NT2/D1 (cell line): ENCODE measurements around the gene RFTN1.

Source experiments
- SUZ12 ChIP-seq: IDR thresholded peaks from 2 replicates; pipeline ENCODE4 v1.6.1; 2011; ENCODE audit not compliant: insufficient read length, insufficient read depth; ENCODE audit errors: extremely low read depth
- YY1 ChIP-seq: IDR thresholded peaks from 2 replicates; pipeline ENCODE4 v1.6.1; 2011; ENCODE audit not compliant: insufficient read length, insufficient read depth
- ZNF274 ChIP-seq: IDR thresholded peaks from 2 replicates; pipeline ENCODE4 v1.6.1; 2011; ENCODE audit warnings: mild to moderate bottlenecking, low read depth, low read length

GRCh38 chr3:16442730-16443129 lies 70.8 kb downstream of the RFTN1 start:
- TF ChIP-seq SUZ12 (no peak), YY1 (no peak), ZNF274 (no peak)
